Measurements from ENCODE around the gene MAPT.
"Not testable (repeated sequence)": the region's sequence is repeated elsewhere in the genome, so short reads cannot be mapped to it uniquely, and the experiment has no call there.

MAPT gene

DNA sequence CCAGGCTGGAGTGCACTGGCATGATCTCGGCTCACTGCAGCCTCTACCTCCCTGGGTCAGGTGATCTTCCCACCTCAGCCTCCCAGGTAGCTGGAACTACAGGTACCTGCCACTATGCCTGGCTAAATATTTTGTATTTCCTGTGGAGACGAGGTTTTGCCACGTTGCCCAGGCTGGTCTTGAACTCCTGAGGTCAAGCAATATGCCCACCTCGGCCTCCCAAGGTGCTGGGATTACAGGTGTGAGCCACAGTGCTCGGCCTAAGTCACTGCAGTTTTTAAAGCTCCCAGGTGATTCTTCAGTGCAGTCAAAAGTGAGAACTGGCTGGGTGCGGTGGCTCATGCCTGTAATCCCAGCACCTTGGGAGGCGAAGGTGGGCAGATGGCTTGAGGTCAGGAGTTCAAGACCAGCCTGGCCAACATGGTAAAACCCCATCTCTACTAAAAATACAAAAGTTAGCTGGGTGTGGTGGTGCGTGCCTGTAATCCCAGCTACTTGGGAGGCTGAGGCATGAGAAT, 125.1 kb downstream of the MAPT start:
- DNase-seq = not testable (repeated sequence)

DNA sequence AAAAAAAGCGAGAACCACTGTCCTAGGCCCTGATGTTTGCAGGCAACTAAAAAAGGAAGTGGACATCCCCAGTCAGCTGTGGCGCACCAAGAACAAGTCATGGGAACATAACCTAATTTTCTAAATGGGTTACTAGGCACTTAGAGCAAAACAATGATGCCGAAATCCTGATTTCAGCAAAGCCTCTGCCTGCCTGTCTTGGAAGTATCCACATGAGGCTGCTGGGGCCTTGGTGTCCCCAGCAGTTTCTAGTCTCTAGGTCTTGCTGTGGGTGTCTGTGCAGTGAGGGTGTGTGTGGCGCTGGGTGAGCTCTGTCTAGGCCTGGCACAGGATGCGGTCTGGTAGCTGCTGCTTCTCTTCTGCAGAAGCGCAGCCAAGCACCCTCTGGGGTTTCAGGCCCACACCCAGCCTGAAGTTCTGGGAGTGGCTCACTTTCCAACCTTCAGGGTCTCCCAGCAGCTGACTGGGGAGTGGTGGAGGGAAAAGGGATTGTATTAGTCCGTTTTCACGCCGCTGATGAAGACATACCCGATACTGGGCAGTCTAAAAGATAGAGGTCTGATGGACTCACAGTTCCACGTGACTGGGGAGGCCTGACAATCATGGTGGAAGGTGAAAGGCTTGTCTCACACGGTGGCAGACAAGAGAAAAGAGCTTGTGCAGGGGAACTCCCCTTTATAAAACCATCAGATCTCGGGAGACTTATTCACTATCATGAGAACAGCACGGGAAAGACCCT, 125.8 kb downstream of the MAPT start:
- DNase-seq = no peak

DNA sequence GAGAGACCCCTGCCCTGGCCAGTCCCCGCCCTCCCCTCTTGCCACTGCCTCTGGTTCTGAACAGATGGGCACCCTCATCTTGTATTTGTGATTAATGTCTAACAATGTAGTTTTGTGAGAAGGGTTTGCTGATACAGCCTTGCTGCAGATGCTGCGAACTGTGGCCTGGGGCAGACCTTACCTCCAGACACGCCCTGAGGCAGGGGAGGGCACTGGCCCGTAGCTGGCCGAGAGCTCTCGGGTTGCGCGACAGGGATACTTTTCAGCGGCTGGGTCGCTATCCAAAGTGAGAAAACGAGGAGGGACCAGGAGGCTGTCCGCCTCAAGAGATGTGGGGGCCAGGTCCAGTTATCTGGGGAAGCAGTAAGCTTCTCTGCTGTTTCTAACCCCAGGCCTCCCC, 126.6 kb downstream of the MAPT start:
- no peak for DNase-seq

GRCh38 chr17:46023366-46023765, 129.0 kb downstream of the MAPT start:
- DNase-seq = not testable (repeated sequence)

GRCh38 chr17:46023783-46024388, 129.5 kb downstream of the MAPT start:
- DNase-seq = no peak

GRCh38 chr17:46024590-46024989, 130.2 kb downstream of the MAPT start:
- DNase-seq = no peak

- no peak for DNase-seq
These were observed 130.7 kb downstream of the MAPT start for GRCh38 chr17:46025060-46025459.

- DNase-seq = no peak
These were observed 131.3 kb downstream of the MAPT start for GRCh38 chr17:46025510-46026165.

GRCh38 chr17:46026166-46027047, 132.1 kb downstream of the MAPT start:
- DNase-seq = no peak

DNA sequence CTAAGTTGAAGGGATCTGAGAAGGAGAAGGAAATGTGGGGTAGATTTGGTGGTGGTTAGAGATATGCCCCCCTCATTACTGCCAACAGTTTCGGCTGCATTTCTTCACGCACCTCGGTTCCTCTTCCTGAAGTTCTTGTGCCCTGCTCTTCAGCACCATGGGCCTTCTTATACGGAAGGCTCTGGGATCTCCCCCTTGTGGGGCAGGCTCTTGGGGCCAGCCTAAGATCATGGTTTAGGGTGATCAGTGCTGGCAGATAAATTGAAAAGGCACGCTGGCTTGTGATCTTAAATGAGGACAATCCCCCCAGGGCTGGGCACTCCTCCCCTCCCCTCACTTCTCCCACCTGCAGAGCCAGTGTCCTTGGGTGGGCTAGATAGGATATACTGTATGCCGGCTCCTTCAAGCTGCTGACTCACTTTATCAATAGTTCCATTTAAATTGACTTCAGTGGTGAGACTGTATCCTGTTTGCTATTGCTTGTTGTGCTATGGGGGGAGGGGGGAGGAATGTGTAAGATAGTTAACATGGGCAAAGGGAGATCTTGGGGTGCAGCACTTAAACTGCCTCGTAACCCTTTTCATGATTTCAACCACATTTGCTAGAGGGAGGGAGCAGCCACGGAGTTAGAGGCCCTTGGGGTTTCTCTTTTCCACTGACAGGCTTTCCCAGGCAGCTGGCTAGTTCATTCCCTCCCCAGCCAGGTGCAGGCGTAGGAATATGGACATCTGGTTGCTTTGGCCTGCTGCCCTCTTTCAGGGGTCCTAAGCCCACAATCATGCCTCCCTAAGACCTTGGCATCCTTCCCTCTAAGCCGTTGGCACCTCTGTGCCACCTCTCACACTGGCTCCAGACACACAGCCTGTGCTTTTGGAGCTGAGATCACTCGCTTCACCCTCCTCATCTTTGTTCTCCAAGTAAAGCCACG, 133.0 kb downstream of the MAPT start:
- no peak for DNase-seq

- no peak for DNase-seq
These were observed 133.6 kb downstream of the MAPT start for GRCh38 chr17:46027976-46028325.

GRCh38 chr17:46028374-46028773, 134.0 kb downstream of the MAPT start:
- DNase-seq = no peak

- no peak for DNase-seq
These were observed 134.7 kb downstream of the MAPT start for GRCh38 chr17:46028981-46029565.

- no peak for DNase-seq
These were observed 135.3 kb downstream of the MAPT start for GRCh38 chr17:46029627-46030026.

- DNase-seq = no peak
These were observed 136.4 kb downstream of the MAPT start for GRCh38 chr17:46030752-46031151.

DNA sequence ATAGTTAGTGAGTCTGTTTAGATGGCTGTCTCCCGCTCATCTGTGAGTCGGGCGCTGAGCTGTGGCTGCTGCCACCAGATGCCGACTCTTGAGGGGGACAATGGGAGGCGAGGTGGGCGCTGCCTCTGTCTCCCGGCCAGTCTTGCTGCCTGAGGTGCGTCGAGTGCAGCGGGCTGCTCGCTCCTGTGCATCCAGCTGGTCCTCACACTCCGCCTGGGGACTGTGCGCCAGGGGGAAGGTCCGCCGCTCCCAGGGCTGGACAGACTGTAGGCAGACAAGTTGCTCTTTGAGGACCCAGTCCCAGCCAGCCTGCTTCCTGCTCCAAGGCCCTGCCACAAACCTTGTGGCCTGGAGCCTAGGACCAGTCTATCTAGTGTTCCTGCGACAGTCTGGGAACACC, 137.1 kb downstream of the MAPT start:
- no peak for DNase-seq

GRCh38 chr17:46031920-46032319, 137.6 kb downstream of the MAPT start:
- no peak for DNase-seq

- no peak for DNase-seq
These were observed 138.6 kb downstream of the MAPT start for GRCh38 chr17:46032909-46033308.

- DNase-seq = no peak
These were observed 139.0 kb downstream of the MAPT start for GRCh38 chr17:46033392-46033791.

DNA sequence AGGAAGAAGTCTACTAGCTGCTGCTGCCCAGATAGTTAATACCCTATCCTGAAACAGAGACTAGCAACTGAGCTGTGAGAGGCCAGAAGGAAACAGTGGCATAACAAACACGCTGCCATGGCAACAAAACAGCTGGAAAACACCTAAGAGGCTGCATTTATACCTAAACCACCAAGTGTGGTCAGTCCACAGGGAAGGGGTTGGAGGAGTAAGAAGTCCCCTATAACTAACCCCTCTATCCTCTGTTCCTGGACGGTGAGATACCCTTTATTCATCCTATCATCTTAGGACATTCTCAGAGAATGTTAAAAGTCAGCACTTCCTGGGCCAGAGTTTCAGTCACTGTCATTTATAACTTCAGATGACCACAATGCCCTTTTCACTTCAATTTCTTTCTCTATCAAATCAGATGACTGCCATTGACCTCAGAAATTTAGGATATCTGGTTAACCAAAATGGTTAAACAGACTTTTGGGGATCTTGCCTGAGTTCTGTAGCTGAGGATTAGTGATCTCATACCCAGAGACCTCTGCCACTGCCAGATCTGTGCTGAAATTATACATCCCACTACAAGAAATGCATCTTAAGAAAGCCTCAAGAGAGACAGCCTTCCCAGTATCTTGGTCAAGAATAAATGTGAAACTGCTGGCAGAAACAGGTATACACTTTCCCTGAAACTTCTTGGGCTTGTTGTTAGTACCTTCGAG, 140.9 kb downstream of the MAPT start:
- no peak for DNase-seq

- DNase-seq = no peak
These were observed 142.1 kb downstream of the MAPT start for GRCh38 chr17:46036491-46036890.
